SK-N-SH (cell line): ENCODE data around the gene CCDC167. TPM values are rescaled to one million over a fixed set of nuclear protein-coding genes. Genes with fewer than 3 reads are reported as not detected.

Experiments used
- CTCF ChIA-PET: fragments of 300-600, 350-600 bp; formaldehyde crosslinking; extraction: SDS; loops from one replicate; lab custom pipeline; 2021; lab: Yijun Ruan, JAX
- POLR2A ChIA-PET: fragments of 350-600 bp; sonication (Branson Sonifier 250); formaldehyde crosslinking; extraction: SDS; loops from one replicate; lab custom pipeline; 2020; ENCODE audit warnings: antibody characterized with exemption, inconsistent platforms; lab: Yijun Ruan, JAX
- DNase-seq: peaks from one replicate; pipeline ENCODE4 v3.0.0; 2012
- H2AFZ ChIP-seq: fragments of 200-600 bp; sonication (generic); 2 replicates; pipeline ENCODE4 v1.8.1; 2016; ENCODE audit warnings: antibody characterized with exemption, mild to moderate bottlenecking, low read depth
- H3F3A ChIP-seq: fragments of 200-600 bp; sonication (generic); replicated peaks from 2 replicates; pipeline ENCODE3; 2016; ENCODE audit warnings: antibody characterized with exemption, mild to moderate bottlenecking; ENCODE audit not compliant: insufficient read depth
- H3K27ac ChIP-seq, 2 experiments: fragments of 200-500 bp in 1 of 2; fragments of 200-600 bp in 1 of 2; sonication (Bioruptor generic) in 1 of 2; sonication (generic), shearing (Covaris generic) in 1 of 2; 2 replicates each; pipeline versions ENCODE4 v1.5.1 to v1.6.1; 2014 to 2016; ENCODE audit warnings: low read depth in 2 of 2, inconsistent platforms in 1 of 2, low read length in 1 of 2, mild to moderate bottlenecking in 1 of 2, mixed read lengths in 1 of 2
- H3K27me3 ChIP-seq: fragments of 200-600 bp; sonication (generic), shearing (Covaris generic); 2 replicates; pipeline ENCODE4 v1.6.1; 2016; ENCODE audit warnings: mixed run types; ENCODE audit not compliant: insufficient read depth
- H3K36me3 ChIP-seq, 2 experiments: fragments of 200-500 bp in 1 of 2; fragments of 200-600 bp in 1 of 2; sonication (Bioruptor generic) in 1 of 2; sonication (generic) in 1 of 2; replicated peaks in 1 of 2; 2 replicates each; pipeline versions ENCODE3 to v1.5.1; 2014 to 2016; ENCODE audit warnings: low read length in 1 of 2, mild to moderate bottlenecking in 1 of 2; ENCODE audit not compliant: insufficient read depth in 2 of 2, control insufficient read depth in 1 of 2
- H3K4me1 ChIP-seq, 2 experiments: fragments of 200-500 bp in 1 of 2; fragments of 200-600 bp in 1 of 2; sonication (Bioruptor generic) in 1 of 2; sonication (generic), shearing (Covaris generic) in 1 of 2; 2 replicates each; pipeline versions ENCODE4 v1.5.1 to v1.6.1; 2014 to 2016; ENCODE audit warnings: low read depth in 1 of 2, low read length in 1 of 2, mixed run types in 1 of 2; ENCODE audit not compliant: insufficient read depth in 2 of 2, control insufficient read depth in 1 of 2
- H3K4me2 ChIP-seq: fragments of 200-600 bp; sonication (generic), shearing (Covaris generic); 2 replicates; pipeline ENCODE4 v1.6.1; 2017; ENCODE audit warnings: mixed run types
- H3K4me3 ChIP-seq, 2 experiments: fragments of 200-500 bp in 1 of 2; fragments of 200-600 bp in 1 of 2; sonication (Bioruptor generic) in 1 of 2; sonication (generic), shearing (Covaris generic) in 1 of 2; 2 replicates each; pipeline versions ENCODE4 v1.5.1 to v1.8.1; 2014 to 2016; ENCODE audit warnings: low read depth in 2 of 2, inconsistent platforms in 1 of 2, low read length in 1 of 2, mild to moderate bottlenecking in 1 of 2, mixed read lengths in 1 of 2, moderate library complexity in 1 of 2
- H3K79me2 ChIP-seq: fragments of 200-600 bp; sonication (generic); 2 replicates; pipeline ENCODE4 v1.8.1; 2017; ENCODE audit warnings: mild to moderate bottlenecking; ENCODE audit not compliant: insufficient read depth
- H3K9ac ChIP-seq: fragments of 200-600 bp; sonication (generic); 2 replicates; pipeline ENCODE4 v1.6.1; 2017; ENCODE audit warnings: mixed run types
- H3K9me2 ChIP-seq: fragments of 200-600 bp; sonication (generic); 2 replicates; pipeline ENCODE4 v1.6.1; 2017; ENCODE audit warnings: mixed run types
- H3K9me3 ChIP-seq: fragments of 200-600 bp; sonication (generic); 2 replicates; pipeline ENCODE4 v1.6.1; 2017; ENCODE audit warnings: mixed run types, mild to moderate bottlenecking, moderate library complexity
- H4K20me1 ChIP-seq: fragments of 200-600 bp; sonication (generic); 2 replicates; pipeline ENCODE4 v1.6.1; 2017; ENCODE audit warnings: mild to moderate bottlenecking, mixed run types; ENCODE audit not compliant: insufficient read depth
- EZH2phosphoT487 ChIP-seq: fragments of 200-600 bp; sonication (generic); IDR thresholded peaks from 2 replicates; pipeline ENCODE4 v1.6.1; 2017; ENCODE audit warnings: low read depth, mixed run types, mild to moderate bottlenecking, antibody characterized with exemption, moderate library complexity, borderline replicate concordance
- FOSL2 ChIP-seq: IDR thresholded peaks from 2 replicates; pipeline ENCODE4 v1.4.0; 2012; ENCODE audit warnings: low read depth, mild to moderate bottlenecking, moderate library complexity, borderline replicate concordance
- FOXM1 ChIP-seq: IDR thresholded peaks from 2 replicates; pipeline ENCODE4 v1.4.0; 2012; ENCODE audit warnings: low read depth, mild to moderate bottlenecking
- JUND ChIP-seq: IDR thresholded peaks from 2 replicates; pipeline ENCODE4 v1.4.0; 2012
- NFIC ChIP-seq: IDR thresholded peaks from 2 replicates; pipeline ENCODE4 v1.4.0; 2012; ENCODE audit warnings: borderline replicate concordance
- NRF1 ChIP-seq: IDR thresholded peaks from 2 replicates; pipeline ENCODE4 v1.6.1; 2012; ENCODE audit warnings: low read depth, mild to moderate bottlenecking, low read length
- RXRA ChIP-seq: IDR thresholded peaks from 2 replicates; pipeline ENCODE4 v1.4.0; 2012; ENCODE audit warnings: low read depth, mild to moderate bottlenecking, borderline replicate concordance
- TAF1 ChIP-seq: IDR thresholded peaks from 2 replicates; pipeline ENCODE4 v1.6.1; 2012; ENCODE audit warnings: low read depth, mild to moderate bottlenecking, low read length, moderate library complexity, borderline replicate concordance
- WGBS: methylation state at CpG from one replicate; pipeline ENCODE4 v1.1.6; 2017; ENCODE audit warnings: low lambda C conversion rate; 5-methylcytosine and 5-hydroxymethylcytosine counted together
- polyA plus RNA-seq, 3 experiments: library from polyadenylated mRNA; depleted of rRNA; stranded (reverse); fragments of >200 nt; gene quantifications; 2 replicates each; pipeline ENCODE4 v1.2.3, GENCODE V29; 2012
- TF ChIP-seq, protein P1 (sequence below): IDR thresholded peaks from 2 replicates; pipeline ENCODE4; 2012
- TF ChIP-seq, protein P2 (sequence below): fragments of 200-600 bp; sonication (generic); IDR thresholded peaks from 2 replicates; pipeline ENCODE4 v1.6.1; 2017; ENCODE audit warnings: antibody characterized with exemption, mild to moderate bottlenecking, moderate library complexity
- TF ChIP-seq, protein P3 (sequence below): IDR thresholded peaks from 2 replicates; pipeline ENCODE4 v1.6.1; 2012; ENCODE audit warnings: mild to moderate bottlenecking, low read depth, low read length, moderate library complexity
- TF ChIP-seq, protein P4 (sequence below): fragments of 150-350 bp; IDR thresholded peaks from 2 replicates; pipeline ENCODE4 v1.6.1; 2017; ENCODE audit warnings: antibody characterized with exemption, low read length, low read depth, borderline replicate concordance
- TF ChIP-seq, protein P5 (sequence below): IDR thresholded peaks from 2 replicates; pipeline ENCODE4 v1.4.0; 2012; ENCODE audit warnings: low read depth, borderline replicate concordance

Gene CCDC167
- polyA plus RNA-seq, 1 of the 3 experiments (the other 2 are of a cell fraction) = 49.1 TPM

DNA sequence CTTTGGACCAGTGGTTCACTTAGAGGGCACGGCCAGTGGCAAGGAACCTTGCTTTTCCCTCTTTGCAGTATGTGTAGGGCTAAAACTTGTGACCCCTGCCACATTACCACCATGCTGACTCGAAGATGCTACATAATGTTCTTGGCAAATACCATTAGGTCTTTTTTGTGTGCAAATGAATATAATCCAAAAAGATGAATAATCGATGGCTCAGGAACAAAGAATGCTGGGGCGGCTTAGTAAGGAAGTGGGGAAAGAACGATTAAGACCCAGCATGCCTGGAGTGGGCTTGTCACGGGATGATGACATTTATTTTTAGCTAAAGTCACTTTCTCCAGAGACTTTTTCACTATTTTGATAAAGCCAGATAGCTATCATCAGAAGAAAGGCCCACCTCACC, 43.6 kb downstream of the CCDC167 start:
- TF ChIP-seq TAF1 (no peak), JUND (peak; percentile 52), FOXM1 (no peak), FOSL2 (peak; percentile 73; the same call in 1 of the 2 replicates)
- TF ChIP-seq, protein P1, sequence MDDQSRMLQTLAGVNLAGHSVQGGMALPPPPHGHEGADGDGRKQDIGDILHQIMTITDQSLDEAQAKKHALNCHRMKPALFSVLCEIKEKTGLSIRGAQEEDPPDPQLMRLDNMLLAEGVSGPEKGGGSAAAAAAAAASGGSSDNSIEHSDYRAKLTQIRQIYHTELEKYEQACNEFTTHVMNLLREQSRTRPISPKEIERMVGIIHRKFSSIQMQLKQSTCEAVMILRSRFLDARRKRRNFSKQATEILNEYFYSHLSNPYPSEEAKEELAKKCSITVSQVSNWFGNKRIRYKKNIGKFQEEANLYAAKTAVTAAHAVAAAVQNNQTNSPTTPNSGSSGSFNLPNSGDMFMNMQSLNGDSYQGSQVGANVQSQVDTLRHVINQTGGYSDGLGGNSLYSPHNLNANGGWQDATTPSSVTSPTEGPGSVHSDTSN = 0 out of 2 replicates have a peak, but pooled peaks have one; percentile 12
- TF ChIP-seq, protein P2, sequence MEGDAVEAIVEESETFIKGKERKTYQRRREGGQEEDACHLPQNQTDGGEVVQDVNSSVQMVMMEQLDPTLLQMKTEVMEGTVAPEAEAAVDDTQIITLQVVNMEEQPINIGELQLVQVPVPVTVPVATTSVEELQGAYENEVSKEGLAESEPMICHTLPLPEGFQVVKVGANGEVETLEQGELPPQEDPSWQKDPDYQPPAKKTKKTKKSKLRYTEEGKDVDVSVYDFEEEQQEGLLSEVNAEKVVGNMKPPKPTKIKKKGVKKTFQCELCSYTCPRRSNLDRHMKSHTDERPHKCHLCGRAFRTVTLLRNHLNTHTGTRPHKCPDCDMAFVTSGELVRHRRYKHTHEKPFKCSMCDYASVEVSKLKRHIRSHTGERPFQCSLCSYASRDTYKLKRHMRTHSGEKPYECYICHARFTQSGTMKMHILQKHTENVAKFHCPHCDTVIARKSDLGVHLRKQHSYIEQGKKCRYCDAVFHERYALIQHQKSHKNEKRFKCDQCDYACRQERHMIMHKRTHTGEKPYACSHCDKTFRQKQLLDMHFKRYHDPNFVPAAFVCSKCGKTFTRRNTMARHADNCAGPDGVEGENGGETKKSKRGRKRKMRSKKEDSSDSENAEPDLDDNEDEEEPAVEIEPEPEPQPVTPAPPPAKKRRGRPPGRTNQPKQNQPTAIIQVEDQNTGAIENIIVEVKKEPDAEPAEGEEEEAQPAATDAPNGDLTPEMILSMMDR = no peak
- ChIA-PET CTCF (interaction anchor here (0.8 to 2.4 kb wide), 5 partner anchors 12 to 75 kb away, joined by 3 to 11 read pairs (median 3); no protein-coding TSS in a partner anchor), POLR2A (interaction anchor here (3.1 kb wide), 1 partner anchor 23 kb away, joined by 9 read pairs; the partner anchor contains the start of gene CMTR1)
- peak overlapping the region; percentile 9 for H3K4me2 ChIP-seq
- H3F3A ChIP-seq = peaks cover 18% of the 10 kb centered on the region
- no peak overlapping the region for H3K4me3 ChIP-seq
- H3K79me2 ChIP-seq = no peaks in the 10 kb centered on the region
- no peak overlapping the region for H2AFZ ChIP-seq
- peaks cover 25 to 39% of the 10 kb centered on the region in 2 experiments for H3K36me3 ChIP-seq
- peak overlapping the region; percentile 6 to 72; a peak in 3 of 4 replicates for H3K27ac ChIP-seq
- no peaks in the 10 kb centered on the region for H4K20me1 ChIP-seq
- H3K27me3 ChIP-seq = no peaks in the 10 kb centered on the region
- no peaks in the 10 kb centered on the region for H3K9me3 ChIP-seq
- H3K9ac ChIP-seq = peak overlapping the region; percentile 17; the same call in 1 of the 2 replicates
- no peak for DNase-seq
- 44% methylated on average over 6 of the region's 6 CpGs for WGBS
- H3K4me1 ChIP-seq = peaks cover 16 to 83% of the 10 kb centered on the region in 2 experiments; a peak in 3 of 4 replicates
- no peaks in the 10 kb centered on the region for H3K9me2 ChIP-seq

DNA sequence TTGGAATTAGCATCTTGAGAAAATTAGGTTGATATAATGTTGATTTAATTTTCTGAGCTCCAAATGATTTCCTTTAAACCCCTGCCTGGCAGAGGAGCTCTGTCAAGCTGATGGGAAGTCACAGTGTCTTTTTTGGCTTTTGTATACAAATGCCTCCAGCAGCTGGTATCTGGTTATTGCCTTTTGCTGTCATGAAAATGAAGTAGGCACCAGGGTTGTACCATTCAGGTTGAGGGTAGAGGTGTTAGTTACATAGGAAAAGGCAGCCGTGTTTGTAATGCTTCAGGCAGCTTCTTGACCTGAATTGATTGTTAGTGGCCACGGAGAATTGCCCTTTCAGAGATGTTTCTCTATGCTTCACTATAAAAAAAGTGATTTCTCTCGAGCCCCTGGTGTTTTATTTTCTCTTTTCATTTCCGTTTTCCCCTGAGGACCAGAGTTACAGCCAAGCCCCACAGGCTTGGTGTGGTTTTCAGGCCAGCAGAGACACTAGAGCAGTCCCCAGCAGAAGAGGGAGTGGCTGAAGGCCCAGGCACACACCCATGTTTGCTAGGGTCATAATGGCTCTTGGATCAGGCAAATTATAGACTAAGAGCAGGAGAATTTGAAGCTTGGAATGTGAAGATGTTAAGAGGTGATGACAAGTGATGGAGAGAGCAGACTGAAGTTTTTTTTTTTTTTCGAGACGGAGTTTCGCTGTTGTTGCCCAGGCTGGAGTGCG, 45.1 kb downstream of the CCDC167 start:
- Histone ChIP-seq H3K9me2 (no peaks in the 10 kb centered on the region), H3K4me1 (peaks cover 16 to 74% of the 10 kb centered on the region in 2 experiments; a peak in 3 of 4 replicates), H3K9ac (no peak overlapping the region), H2AFZ (no peak overlapping the region), H3K4me2 (no peak overlapping the region; the same call in 1 of the 2 replicates), H3F3A (peaks cover 18% of the 10 kb centered on the region), H3K27me3 (no peaks in the 10 kb centered on the region), H3K27ac (peak overlapping the region; percentile 42 to 94; a peak in 3 of 4 replicates), H3K79me2 (no peaks in the 10 kb centered on the region), H3K4me3 (no peak overlapping the region), H4K20me1 (no peaks in the 10 kb centered on the region), H3K9me3 (no peaks in the 10 kb centered on the region), H3K36me3 (peaks cover 32 to 43% of the 10 kb centered on the region in 2 experiments)
- POLR2A ChIA-PET = interaction anchor here (0.6 to 3.1 kb wide), 2 partner anchors 21 to 61 kb away, joined by 3 to 9 read pairs; partner anchors contain the start of gene CMTR1
- WGBS = 65% methylated on average over 8 of the region's 8 CpGs
- DNase-seq = peak; percentile 72
- CTCF ChIA-PET = interaction anchor here (0.6 to 2.4 kb wide), 13 partner anchors 13 to 1106 kb away, joined by 3 to 11 read pairs (median 4); no protein-coding TSS in a partner anchor
- TF ChIP-seq NFIC (no peak), RXRA (no peak), EZH2phosphoT487 (no peak), NRF1 (no peak), JUND (no peak)
- TF ChIP-seq, protein P3, sequence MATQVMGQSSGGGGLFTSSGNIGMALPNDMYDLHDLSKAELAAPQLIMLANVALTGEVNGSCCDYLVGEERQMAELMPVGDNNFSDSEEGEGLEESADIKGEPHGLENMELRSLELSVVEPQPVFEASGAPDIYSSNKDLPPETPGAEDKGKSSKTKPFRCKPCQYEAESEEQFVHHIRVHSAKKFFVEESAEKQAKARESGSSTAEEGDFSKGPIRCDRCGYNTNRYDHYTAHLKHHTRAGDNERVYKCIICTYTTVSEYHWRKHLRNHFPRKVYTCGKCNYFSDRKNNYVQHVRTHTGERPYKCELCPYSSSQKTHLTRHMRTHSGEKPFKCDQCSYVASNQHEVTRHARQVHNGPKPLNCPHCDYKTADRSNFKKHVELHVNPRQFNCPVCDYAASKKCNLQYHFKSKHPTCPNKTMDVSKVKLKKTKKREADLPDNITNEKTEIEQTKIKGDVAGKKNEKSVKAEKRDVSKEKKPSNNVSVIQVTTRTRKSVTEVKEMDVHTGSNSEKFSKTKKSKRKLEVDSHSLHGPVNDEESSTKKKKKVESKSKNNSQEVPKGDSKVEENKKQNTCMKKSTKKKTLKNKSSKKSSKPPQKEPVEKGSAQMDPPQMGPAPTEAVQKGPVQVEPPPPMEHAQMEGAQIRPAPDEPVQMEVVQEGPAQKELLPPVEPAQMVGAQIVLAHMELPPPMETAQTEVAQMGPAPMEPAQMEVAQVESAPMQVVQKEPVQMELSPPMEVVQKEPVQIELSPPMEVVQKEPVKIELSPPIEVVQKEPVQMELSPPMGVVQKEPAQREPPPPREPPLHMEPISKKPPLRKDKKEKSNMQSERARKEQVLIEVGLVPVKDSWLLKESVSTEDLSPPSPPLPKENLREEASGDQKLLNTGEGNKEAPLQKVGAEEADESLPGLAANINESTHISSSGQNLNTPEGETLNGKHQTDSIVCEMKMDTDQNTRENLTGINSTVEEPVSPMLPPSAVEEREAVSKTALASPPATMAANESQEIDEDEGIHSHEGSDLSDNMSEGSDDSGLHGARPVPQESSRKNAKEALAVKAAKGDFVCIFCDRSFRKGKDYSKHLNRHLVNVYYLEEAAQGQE = no peak
- TF ChIP-seq, protein P4, sequence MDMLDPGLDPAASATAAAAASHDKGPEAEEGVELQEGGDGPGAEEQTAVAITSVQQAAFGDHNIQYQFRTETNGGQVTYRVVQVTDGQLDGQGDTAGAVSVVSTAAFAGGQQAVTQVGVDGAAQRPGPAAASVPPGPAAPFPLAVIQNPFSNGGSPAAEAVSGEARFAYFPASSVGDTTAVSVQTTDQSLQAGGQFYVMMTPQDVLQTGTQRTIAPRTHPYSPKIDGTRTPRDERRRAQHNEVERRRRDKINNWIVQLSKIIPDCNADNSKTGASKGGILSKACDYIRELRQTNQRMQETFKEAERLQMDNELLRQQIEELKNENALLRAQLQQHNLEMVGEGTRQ = no peak
- TF ChIP-seq, protein P5, sequence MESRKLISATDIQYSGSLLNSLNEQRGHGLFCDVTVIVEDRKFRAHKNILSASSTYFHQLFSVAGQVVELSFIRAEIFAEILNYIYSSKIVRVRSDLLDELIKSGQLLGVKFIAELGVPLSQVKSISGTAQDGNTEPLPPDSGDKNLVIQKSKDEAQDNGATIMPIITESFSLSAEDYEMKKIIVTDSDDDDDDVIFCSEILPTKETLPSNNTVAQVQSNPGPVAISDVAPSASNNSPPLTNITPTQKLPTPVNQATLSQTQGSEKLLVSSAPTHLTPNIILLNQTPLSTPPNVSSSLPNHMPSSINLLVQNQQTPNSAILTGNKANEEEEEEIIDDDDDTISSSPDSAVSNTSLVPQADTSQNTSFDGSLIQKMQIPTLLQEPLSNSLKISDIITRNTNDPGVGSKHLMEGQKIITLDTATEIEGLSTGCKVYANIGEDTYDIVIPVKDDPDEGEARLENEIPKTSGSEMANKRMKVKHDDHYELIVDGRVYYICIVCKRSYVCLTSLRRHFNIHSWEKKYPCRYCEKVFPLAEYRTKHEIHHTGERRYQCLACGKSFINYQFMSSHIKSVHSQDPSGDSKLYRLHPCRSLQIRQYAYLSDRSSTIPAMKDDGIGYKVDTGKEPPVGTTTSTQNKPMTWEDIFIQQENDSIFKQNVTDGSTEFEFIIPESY = no peak
